Measurements from ENCODE around the gene CRYGS.

DNA sequence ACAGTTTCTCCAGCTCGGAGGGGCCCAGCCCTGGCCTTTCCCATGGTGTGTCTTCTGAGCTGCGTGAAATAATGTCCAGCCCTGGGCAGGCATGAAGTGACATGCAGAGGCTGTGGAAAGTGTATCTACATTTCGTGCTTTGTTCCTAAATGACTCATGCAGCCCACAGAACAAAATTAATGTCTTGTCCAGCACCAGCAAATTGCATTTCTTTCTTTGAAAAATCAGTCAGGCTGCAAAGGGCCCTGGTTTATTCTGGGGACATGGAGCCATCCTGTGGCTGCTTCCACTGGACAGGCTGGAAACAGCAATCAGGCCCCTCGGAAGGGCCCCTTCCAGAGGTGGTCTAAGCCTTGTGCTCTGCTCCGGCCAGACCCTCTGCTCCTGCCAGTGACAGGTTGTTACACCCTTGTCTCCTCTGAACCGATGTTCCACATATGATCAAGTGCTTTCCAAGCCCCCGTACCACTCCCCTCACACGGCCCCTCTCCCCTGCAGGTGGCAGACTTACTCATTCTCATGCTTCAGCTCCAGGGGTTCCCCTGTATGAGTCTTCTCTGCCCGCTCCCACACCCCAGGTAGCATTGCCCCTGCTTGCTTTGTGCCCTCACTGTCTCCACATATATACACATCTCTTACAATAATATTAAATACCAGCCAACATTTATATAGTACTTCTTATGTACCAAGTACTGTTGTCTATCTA, 33.7 kb downstream of the CRYGS start:
- TF ChIP-seq EZH2phosphoT487 (IDR thresholded peaks at IDR 0.05; ENCODE audit: unreplicated experiment) (no peak), EZH2 (IDR thresholded peaks at IDR 0.05; ENCODE audit: low read depth, unreplicated experiment) (no peak), CTCF (conservative IDR thresholded peaks at IDR 0.05; ENCODE audit: low read depth in 2 of 2) (peak in 1 of 2 experiments; percentile 34; a peak in 2 of 4 replicates), POLR2AphosphoS5 (IDR thresholded peaks at IDR 0.05; ENCODE audit: low read depth) (no peak), NANOG (IDR thresholded peaks at IDR 0.05; ENCODE audit: borderline replicate concordance) (no peak), ZNF462 (CRISPR knock-in tag; IDR thresholded peaks at IDR 0.05) (no peak), CREB1 (CRISPR knock-in tag; IDR thresholded peaks at IDR 0.05; ENCODE audit: low read depth) (no peak), STAT1 (IDR thresholded peaks at IDR 0.05; ENCODE audit: unreplicated experiment) (no peak), ETS1 (IDR thresholded peaks at IDR 0.05) (no peak), ZNF114 (CRISPR knock-in tag; IDR thresholded peaks at IDR 0.05) (no peak), ZNF331 (CRISPR knock-in tag; IDR thresholded peaks at IDR 0.05; ENCODE audit: low read depth) (no peak), JUNB (IDR thresholded peaks at IDR 0.05; ENCODE audit: unreplicated experiment) (no peak)
- TF ChIP-seq, protein P1, sequence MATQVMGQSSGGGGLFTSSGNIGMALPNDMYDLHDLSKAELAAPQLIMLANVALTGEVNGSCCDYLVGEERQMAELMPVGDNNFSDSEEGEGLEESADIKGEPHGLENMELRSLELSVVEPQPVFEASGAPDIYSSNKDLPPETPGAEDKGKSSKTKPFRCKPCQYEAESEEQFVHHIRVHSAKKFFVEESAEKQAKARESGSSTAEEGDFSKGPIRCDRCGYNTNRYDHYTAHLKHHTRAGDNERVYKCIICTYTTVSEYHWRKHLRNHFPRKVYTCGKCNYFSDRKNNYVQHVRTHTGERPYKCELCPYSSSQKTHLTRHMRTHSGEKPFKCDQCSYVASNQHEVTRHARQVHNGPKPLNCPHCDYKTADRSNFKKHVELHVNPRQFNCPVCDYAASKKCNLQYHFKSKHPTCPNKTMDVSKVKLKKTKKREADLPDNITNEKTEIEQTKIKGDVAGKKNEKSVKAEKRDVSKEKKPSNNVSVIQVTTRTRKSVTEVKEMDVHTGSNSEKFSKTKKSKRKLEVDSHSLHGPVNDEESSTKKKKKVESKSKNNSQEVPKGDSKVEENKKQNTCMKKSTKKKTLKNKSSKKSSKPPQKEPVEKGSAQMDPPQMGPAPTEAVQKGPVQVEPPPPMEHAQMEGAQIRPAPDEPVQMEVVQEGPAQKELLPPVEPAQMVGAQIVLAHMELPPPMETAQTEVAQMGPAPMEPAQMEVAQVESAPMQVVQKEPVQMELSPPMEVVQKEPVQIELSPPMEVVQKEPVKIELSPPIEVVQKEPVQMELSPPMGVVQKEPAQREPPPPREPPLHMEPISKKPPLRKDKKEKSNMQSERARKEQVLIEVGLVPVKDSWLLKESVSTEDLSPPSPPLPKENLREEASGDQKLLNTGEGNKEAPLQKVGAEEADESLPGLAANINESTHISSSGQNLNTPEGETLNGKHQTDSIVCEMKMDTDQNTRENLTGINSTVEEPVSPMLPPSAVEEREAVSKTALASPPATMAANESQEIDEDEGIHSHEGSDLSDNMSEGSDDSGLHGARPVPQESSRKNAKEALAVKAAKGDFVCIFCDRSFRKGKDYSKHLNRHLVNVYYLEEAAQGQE (IDR thresholded peaks at IDR 0.05; ENCODE audit: unreplicated experiment), result no peak

All from GM23338 (cell line).